GM19397 (cell line): ENCODE data around the gene NFATC4.
"Not testable (repeated sequence)": the region's sequence is repeated elsewhere in the genome, so short reads cannot be mapped to it uniquely, and the experiment has no call there.

Source experiments
- ATAC-seq: cut with Tn5 transposase; IDR thresholded peaks from one replicate; pipeline ENCODE4 v1.9.1; 2021; ENCODE audit warnings: mild to moderate bottlenecking, moderate library complexity; ENCODE audit not compliant: unreplicated experiment

NFATC4 gene

DNA sequence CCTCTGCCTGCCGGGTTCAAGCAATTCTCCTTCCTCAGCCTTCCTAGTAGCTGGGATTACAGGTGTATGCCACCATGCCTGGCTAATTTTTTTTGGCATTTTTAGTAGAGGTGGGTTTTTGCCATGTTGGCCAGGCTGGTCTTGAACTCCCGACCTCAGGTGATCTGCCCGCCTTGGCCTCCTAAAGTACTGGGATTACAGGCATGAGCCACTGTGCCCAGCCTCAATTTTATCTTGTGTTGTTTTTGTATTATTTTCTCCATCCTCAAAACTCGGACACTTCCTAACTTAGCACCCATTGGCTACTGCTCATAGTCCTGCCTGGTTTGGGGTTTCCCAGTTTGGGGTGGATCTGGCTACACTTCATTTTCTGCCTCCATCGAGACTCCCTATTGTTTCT is 19.6 kb downstream of the NFATC4 start:
- not testable (repeated sequence) for ATAC-seq

DNA sequence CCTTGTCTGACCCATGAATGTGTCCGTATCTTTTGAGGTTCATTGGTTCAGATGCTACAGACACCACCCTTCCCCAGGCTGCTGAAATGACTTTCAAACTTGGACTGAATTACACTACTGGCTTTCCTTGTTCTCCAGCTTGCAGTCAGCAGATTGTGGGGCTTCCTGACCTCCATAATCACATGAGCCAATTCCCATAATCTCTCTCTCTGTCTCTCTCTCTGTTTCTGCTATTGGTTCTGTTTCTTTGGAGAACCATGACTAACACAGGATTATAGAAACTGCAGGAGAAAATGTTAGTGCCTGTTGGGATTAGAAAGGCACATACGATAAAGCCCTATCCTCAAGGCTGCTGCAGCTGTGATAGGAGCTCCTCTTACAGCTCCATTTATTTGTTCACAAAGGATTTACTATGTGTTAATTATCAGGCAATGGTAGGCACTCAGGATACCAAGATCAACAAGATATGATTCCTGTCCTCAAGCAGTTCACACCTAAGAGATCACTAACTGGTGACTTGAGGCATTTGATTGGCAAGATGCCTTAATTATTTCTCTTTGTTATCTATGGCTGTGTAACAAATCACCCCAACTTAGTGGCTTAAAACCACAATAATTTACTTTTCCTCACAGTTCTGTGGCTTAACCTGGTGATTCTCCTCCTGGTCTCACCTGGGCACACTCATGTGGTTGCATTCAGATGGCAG is 20.6 kb downstream of the NFATC4 start:
- ATAC-seq = no peak

DNA sequence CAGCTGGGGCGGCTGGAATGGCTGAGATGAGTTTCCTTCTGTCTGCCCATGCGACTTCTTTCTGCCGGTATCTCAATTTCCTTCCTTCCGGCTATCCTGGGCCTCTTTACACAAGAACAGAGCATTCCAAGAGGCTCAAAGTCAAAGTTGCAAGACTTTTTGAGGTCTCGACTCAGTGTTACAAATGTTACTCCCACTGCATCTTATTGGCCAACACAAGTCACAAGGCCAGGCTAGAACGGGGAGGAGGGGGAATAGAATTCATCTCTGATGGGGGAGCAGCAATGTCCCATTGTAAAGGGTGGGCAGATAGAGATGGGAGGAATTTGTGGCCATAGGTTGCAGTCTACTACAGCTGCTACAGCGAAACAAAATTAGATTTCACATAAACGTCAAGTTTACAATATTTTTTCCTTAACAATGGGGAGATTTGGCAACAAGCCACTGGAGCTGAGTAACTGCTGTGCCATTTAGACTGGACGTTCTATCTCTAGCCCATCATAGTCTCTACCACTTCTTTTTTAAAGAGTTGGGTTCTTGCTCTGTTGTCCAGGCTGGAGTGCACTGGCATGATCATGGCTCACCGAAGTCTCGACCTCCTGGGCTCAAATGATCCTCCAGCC is 21.4 kb downstream of the NFATC4 start:
- no peak for ATAC-seq

DNA sequence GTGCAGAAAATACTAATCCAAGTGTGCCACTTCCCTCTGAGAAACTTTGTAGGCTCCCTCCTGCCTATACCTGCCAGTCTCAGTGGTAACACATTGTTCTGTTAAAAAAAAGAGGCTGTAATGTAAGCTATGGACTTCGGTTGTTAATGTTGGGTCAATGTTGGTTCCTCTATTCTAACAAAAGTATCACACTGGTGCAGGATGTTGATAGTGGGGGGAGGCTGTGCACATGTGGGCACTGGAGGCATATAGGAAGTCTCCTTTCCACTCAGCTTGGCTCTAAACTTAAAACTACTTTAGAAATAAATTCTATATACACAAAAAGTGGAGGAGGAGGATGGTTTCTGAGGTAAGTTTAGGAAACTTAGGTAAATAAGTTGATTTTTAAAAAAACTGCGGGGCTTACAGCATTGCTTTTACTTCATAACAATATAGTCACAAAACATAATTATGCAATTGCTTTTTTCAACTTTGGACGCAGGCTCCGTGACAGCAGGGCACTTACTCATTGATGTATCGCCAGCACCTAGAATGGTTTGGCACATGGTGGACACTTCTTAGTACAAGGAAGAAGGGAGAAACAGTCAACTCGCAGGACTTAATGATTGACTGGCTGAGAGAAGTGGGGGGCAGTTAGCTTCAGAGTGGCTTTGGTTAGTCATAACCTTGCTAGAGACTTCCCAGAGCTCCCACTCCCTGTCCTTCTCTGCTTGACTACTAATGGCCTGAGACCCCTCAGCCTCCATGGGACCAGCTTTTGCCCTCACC is 22.9 kb downstream of the NFATC4 start:
- ATAC-seq = no peak

DNA sequence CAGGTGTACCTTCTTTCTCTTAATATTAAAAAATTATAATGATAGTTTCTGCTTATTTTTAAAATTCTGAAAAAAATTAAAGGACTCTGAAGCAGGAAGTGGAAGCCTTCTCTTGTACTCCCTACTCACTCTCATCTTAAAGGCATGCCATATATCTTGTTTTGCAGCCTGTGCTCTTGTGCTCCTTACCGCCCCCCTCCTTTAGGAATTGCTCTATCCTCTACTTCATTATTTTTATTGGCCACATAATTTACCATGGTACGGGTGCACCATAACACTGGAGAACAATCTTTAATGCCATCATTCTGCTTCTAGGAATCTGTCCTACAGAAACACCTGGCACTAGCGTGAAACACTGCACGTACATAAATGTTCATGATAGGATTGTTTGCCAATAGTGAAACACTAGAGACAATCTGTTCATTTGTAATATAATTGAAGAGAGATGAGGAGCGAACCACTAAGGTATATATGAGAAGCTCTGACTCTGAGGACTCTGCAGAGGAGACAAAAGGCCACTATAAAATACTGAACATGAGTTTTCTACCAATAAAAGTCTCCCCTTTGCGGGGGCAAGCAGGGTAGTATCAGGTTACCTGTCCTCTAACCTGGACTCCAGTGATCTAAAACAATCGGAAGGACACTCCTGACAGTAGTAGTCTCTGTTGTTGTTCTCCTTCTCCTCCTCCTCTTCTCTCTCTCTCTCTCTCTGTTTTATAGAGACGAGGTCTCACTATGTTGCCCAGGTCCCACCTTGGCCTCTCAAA is 24.5 kb downstream of the NFATC4 start:
- no peak for ATAC-seq

DNA sequence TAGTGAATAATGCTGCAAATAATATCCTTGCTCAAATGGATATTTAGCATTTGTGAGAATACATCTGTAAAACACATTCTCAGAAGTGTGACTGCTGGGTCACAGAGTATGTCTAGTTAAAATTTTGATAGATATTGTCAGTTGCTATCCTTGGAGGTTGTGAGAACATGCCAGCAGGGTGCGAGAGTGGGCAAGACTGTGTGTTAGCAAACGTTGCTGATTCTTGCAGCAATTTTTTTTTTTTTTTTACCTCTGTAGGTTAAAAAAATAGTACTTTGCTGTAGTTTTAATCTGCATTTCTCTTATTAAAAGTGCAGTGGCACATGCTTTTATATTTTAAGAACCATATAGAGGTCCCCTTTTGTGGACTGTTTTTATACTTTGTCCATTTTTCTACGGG is 26.3 kb downstream of the NFATC4 start:
- ATAC-seq = no peak

DNA sequence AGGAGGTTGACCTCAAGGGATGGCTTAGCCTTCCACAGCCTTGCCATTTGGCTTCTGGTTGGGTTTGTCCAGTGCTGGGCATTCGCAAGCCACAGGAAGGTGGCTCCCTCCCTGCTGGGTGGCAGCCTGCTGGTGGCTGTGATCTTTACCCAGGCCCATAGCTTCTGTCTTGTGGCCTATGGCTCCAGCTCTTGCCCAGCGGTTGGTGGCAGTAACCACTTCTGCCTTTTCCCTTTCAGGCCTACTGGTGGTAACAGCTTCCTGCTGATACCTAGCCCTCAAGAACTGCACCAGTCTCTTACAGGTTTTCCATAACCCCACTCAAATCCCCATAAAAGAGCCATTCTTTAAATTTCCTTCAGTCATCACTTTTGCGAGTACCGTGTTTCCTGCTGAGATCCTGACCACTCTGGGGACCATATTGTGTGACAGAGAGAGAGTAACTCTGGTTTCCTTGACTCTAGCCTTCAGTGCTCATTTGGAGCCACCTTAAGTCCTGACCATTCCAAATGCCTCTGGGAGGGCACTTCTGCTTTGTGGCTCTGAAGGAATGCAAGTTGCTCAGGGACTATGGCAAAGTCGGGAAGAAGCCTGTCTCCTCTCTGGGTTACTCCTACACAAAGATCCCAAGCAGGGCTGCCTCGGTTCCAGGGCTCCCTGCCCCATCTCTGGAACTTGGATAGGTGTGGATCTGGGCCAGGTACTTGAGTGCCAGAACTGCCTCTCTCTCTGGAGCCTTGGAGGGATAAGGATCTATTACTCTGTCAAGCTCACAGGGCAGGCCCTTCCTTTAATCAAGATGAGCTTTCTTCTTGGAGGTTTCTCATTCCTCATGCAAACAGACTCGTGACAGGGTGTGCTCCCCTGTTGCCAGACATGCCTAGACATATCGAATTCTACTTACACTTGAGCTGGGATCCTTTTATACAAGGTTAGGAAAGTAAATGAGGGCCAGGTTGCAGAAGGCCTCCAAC is 27.9 kb downstream of the NFATC4 start:
- ATAC-seq = no peak

DNA sequence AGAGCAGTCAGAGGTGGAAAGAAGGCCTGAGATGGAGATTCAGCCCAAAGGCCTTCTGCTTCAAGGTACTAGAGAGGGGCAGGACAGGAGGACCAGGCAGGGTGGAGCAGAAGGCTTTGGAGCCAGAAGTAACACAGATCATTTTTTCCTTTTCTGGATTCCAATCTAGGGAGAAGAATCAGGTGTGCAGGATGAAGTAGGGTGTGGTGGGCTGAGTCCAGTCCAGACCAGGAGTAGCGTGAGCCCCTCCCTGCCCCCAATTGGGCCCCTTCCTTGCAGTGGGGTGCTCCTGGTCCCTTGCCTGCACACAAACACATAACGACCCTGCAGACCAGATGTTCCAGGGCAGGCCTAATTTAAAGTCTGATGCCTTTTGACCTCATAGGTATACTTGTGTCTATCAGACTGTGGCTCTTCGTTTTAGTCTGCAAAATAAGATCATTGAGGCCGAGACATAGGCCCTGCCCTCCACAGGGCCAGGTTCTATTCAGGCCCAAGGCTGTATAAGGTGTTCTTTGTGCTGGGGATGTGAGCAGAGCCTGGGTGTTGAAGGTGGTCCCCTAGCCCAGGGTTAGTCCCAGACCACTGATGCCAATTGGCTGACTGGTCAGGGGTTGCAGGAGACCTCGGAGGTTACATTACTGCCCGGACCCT is 29.8 kb downstream of the NFATC4 start:
- ATAC-seq = no peak

DNA sequence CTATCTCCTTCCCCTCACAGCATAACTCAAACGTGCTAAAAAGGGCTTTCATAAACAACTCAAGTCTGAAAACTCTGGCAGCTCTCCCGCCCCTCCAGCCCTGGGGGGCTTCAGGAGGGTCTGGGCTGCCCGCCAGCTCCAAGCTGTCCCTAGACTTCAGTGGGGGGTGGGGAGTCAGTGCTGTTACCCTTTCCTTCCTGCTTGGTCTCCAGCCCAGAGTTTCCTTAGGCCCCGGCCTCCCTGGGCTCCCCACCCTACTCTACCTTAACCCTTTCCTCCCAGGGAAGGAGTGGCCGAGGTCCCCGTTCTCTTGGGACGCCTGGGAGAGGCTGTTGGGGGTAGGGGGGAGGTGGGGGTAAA is 30.3 kb downstream of the NFATC4 start:
- ATAC-seq = no peak

DNA sequence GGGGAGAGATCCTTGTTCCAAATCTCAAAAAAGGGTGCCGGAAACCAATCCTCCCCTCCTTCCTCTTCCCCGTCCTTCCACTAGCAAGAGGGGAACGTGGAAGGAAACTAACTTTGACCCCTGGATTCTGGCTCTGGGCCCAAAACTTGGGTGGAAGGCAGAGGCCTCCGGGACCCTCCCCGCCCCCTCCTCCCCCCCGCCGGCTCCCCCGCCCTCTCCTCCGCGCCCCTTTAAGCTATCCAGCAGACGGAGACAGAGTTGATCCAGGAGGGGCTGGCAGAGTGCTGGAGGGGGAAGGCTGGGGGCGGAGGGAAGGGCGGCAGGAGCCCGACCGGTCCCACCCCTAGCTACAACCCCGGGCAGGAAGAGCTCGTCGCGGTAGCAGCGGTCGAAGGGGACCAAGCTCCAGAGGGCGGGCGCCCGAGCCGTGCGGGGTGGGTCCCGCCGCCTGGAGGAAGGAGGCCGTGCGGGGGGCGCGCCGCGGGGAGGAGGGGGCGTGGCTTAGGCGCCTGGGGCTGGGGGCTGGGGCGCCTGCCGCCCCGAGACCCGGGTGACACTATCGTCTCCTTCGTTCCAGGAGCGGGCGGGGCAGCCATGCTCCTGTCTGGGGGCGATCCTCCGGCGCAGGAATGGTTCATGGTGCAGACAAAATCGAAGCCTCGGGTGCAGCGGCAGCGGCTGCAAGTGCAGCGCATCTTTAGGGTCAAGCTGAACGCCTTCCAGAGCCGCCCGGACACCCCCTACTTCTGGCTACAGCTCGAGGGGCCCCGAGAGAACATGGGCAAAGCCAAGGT is 30.9 kb downstream of the NFATC4 start, which contains the start of gene NYNRIN:
Gene NYNRIN (plus strand): TSS at position 351 of the 794 bp plus-strand sequence. CDS start 244 bp downstream, at position 595.
- ATAC-seq = no peak

DNA sequence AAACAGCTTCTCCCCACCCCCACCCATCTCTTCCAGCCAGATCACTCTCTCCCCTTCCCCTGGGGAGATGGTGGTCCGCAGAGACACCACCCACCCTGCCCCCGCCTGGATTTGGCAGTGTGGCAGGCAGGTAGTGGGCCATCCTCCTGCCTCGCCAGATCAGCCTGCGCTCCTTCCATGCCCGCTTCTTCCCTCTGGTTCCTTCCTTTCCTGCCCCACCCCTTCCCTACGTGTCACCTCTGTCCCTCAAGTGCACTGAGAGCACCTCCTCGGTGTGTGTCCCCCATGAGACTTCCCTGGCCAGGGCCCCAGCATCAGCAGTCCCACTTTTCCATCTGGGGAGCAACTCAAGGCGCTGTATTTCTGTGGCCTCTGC is 31.5 kb downstream of the NFATC4 start:
- no peak for ATAC-seq

DNA sequence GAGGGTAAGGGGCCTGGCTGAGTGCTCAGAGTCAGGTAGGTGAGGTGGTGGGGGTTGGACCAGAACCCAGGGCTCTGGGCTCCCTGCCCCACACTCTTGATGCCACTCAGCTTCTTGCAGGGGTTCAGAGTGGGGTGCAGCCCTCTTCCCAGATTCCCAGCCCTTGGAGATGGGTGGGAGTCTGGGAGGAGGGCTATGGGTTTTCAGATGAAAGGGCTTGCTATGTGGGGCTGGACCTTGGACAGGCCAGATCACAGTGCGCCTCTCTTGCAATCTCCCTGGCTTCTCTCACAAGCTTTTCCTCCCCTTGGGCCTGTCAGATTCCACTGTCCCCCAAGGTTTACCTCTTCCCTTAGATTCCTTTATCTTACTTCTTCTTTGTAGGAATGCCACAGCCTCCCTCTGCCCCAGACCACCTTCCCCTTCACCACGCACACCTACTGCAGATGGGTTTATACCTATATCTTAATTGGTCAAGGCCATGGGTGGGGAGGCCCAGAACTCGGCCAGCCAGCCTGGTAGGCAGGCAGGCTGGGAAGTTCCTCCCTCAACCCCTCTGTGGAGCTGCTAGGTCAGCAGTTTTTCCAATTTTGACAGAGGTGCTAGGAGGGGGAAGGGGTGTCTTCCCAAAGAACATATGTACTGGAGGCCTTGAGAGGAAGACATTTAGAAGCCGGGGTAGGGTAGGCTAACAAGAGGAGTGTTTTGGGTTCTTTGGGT is 32.2 kb downstream of the NFATC4 start:
- ATAC-seq = no peak

DNA sequence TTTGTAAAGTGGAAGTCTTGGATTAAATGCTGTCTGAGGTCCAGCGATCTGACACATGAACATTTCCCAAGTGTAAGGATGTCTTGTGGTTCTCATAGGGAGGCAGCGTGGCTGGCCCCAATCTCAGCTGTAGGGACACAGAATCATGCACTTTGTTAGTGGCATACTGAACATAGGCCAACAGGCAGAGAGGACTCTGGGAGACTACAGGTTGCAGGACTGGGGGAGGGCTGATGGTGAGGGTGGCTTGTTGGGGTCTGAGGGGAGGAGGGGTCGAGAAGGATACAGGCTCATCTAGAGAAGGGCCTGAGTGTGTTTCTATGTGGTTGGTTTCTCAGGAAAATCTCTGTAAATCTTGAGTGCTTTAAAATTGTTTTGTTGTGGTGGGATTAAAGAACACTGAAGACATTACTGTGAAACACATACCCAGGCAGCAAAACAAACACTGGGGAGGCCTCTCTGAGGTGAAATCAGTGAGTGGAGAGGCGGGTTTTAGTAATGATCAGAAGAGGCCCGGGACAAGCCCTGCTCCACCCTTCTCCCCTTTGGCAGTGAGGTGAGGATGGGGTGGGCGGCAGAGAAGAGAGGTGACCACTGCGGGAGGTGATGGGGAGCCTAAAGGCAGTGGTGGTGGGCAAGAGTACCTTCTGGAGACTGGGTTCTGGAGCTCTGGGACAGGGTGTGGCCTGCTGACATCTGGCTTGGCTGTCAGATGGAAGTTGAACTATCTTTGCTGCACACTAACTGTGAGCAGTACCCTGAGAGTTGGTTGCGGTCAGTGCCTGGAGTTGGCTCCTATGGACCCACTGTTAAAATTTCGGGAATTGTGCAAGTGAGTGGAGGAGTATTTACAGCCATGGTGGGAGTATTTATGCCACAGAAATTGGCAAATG is 34.1 kb downstream of the NFATC4 start:
- no peak for ATAC-seq

DNA sequence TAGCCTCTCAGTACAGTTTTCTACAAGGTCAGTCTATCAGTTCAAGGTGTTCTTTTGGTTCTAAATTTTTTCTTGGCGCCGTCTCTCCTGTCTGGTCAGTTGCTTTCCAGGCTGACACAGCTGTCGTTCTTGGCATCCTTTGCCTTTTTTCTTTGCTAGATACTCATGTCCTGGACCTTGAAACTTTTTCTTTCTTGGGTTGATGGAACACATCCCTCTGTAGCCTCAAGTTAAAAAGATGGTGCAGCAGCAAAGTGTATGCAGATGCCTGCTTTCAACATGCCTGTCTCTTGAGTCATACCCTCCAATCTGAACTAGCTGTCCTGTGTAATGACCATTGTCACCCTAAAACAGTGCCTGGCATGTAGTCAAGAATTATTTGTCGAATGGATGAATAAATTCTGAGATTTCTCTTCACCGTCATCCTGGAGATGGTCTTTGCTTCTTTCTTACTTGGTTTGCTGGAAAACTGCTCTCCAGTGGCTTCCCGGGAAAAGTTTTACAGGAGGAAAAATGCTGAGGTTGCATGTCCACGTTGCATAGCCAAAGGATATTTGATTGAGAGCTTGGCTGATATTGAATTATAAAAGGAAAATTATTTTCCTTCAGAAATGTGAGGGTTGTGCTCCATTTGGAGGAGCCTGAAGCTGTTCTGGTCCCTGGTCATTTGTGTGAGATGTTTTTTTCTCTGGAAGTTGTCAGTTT is 35.5 kb downstream of the NFATC4 start:
- no peak for ATAC-seq

DNA sequence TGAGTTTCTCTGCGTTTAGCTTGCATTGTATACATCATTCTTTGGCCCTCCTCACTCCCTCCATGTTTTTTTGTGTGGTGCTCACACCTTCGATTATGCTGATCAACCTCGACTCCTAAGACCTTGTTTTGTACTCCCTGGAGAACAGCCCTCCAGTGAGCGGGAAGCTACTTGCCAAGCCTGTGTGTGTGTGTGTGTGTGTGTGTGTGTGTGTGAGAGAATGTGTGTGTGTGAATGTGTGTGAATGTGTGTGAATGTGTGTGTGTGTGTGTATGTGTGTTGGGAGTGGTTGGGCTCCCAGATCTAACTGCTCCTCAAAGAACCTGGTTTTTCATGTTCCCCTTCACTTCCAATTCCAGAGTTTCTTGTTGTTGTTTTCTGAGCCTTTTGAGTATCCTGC is 36.8 kb downstream of the NFATC4 start:
- no peak for ATAC-seq

DNA sequence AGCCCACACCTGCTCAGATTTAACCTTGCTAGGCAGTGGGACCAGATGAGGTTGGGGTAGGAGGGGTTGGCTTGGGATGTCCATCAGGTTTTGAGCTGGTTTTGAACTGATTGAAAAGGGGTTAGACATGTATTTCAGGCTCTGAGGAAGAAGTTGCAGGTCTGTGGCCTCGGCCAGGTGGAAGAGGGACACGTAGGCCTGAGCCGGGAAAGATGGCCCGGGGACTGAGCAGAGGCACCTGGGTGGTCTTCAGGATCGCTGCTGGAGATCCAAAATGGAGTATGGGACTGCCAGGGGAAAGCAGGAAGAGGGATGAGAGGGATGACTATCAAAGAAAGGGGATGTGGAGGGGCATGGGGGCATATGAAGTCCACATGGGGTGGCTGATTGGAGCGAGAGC is 38.4 kb downstream of the NFATC4 start:
- ATAC-seq = no peak
